Endothelial cell of umbilical vein (primary cell): Measurements from ENCODE around the gene TOB2. TPM values are rescaled to one million over a fixed set of nuclear protein-coding genes. Genes with fewer than 3 reads are reported as not detected.

ENCODE experiments used
- BruUV-seq: library from RNA; stranded (reverse); fragments of 400-500 nt; replicated peaks from 2 replicates; lab custom pipeline; 2021; lab: Mats Ljungman, UMichigan
- CTCF ChIA-PET: fragments of 300-600, 350-600 bp; sonication (Branson Sonifier 250); formaldehyde crosslinking; loops from one replicate; lab custom pipeline; 2021; ENCODE audit warnings: antibody characterized with exemption, inconsistent platforms; lab: Charles Lee
- POLR2A ChIA-PET: fragments of 300-600, 350-600 bp; sonication (Branson Sonifier 250); formaldehyde crosslinking; loops from one replicate; lab custom pipeline; 2021; ENCODE audit warnings: antibody characterized with exemption, inconsistent platforms; lab: Charles Lee
- DNase-seq: peaks from one replicate; pipeline ENCODE4 v3.0.0-alpha.2; 2011; ENCODE audit warnings: low read depth, low spot score
- FAIRE-seq: peaks from 2 replicates; lab custom pipeline; 2011; peaks lifted over from hg19 to GRCh38; lab: Jason Lieb, UNC
- H2AFZ ChIP-seq: 2 replicates; pipeline ENCODE4 v1.6.0; 2012; ENCODE audit warnings: low read depth, low read length, control low read depth, inconsistent platforms
- H3K27ac ChIP-seq: 2 replicates; pipeline ENCODE4 v1.5.1; 2011; ENCODE audit warnings: low read depth, mild to moderate bottlenecking, control low read depth, low read length, moderate library complexity; ENCODE audit not compliant: insufficient read depth
- H3K27me3 ChIP-seq, 2 experiments: 2 replicates each; pipeline versions ENCODE4 v1.6.0 to v1.6.1; 2011; ENCODE audit warnings: low read length in 2 of 2, mixed read lengths in 1 of 2; ENCODE audit not compliant: control insufficient read depth in 2 of 2, insufficient read depth in 2 of 2
- H3K36me3 ChIP-seq, 2 experiments: 2 replicates in 1 of 2; 3 replicates in 1 of 2; pipeline ENCODE4 v1.5.1; 2011; ENCODE audit warnings: low read length in 2 of 2, mild to moderate bottlenecking in 1 of 2, moderate library complexity in 1 of 2; ENCODE audit not compliant: control insufficient read depth in 2 of 2, insufficient read depth in 2 of 2; ENCODE audit errors: extremely low read depth in 1 of 2
- H3K4me1 ChIP-seq: 3 replicates; pipeline ENCODE4 v1.5.1; 2011; ENCODE audit warnings: mild to moderate bottlenecking, low read length; ENCODE audit not compliant: control insufficient read depth, insufficient read depth; ENCODE audit errors: extremely low read depth
- H3K4me2 ChIP-seq: 2 replicates; pipeline ENCODE4 v1.6.1; 2011; ENCODE audit warnings: low read length, control low read depth, mixed read lengths; ENCODE audit not compliant: insufficient read depth
- H3K4me3 ChIP-seq, 3 experiments: fragments of 200-600 bp in 1 of 3; sonication (generic), shearing (Covaris generic) in 1 of 3; replicated peaks in 1 of 3; 2 replicates each; pipeline ENCODE4 v1.5.1; 2011 to 2016; ENCODE audit warnings: control low read depth in 3 of 3, low read length in 3 of 3, mild to moderate bottlenecking in 2 of 3, inconsistent platforms in 1 of 3, low read depth in 1 of 3, moderate library complexity in 1 of 3; ENCODE audit not compliant: insufficient read depth in 1 of 3
- H3K79me2 ChIP-seq: 2 replicates; pipeline ENCODE4 v1.6.0; 2012; ENCODE audit warnings: low read length, inconsistent platforms; ENCODE audit not compliant: control insufficient read depth, insufficient read depth
- H3K9ac ChIP-seq: replicated peaks from 2 replicates; pipeline ENCODE3; 2011; ENCODE audit warnings: low read length, control low read depth; ENCODE audit not compliant: insufficient read depth; ENCODE audit errors: extremely low read depth
- H3K9me1 ChIP-seq: replicated peaks from 3 replicates; pipeline ENCODE4 v1.6.0; 2011; ENCODE audit warnings: mild to moderate bottlenecking, low read length; ENCODE audit not compliant: control insufficient read depth, insufficient read depth; ENCODE audit errors: extremely low read depth
- H3K9me3 ChIP-seq: replicated peaks from 2 replicates; pipeline ENCODE4 v1.5.1; 2012; ENCODE audit warnings: low read length, inconsistent platforms; ENCODE audit not compliant: control insufficient read depth, insufficient read depth
- H4K20me1 ChIP-seq: replicated peaks from 2 replicates; pipeline ENCODE3; 2011; ENCODE audit warnings: mild to moderate bottlenecking, low read length; ENCODE audit not compliant: control insufficient read depth, insufficient read depth; ENCODE audit errors: extremely low read depth
- EZH2 ChIP-seq: IDR thresholded peaks from 2 replicates; pipeline ENCODE4 v1.6.1; 2012; ENCODE audit warnings: borderline replicate concordance, low read depth, mild to moderate bottlenecking, moderate library complexity, low read length, inconsistent platforms; ENCODE audit not compliant: severe bottlenecking
- FOS ChIP-seq: IDR thresholded peaks from 2 replicates; pipeline ENCODE4 v1.6.1; 2011; ENCODE audit warnings: mild to moderate bottlenecking, low read length, moderate library complexity, borderline replicate concordance; ENCODE audit not compliant: insufficient read depth
- GATA2 ChIP-seq: IDR thresholded peaks from 2 replicates; pipeline ENCODE4 v1.7.0; 2011; ENCODE audit warnings: low read depth, mild to moderate bottlenecking, moderate library complexity, mixed read lengths, low read length; ENCODE audit not compliant: insufficient read length, insufficient read depth
- JUN ChIP-seq: IDR thresholded peaks from 2 replicates; pipeline ENCODE4 v1.6.1; 2011; ENCODE audit warnings: borderline replicate concordance, low read depth; ENCODE audit not compliant: insufficient read length, insufficient read depth
- MYC ChIP-seq: IDR thresholded peaks from one replicate; pipeline ENCODE4 v1.6.1; 2011; ENCODE audit warnings: mild to moderate bottlenecking, low read depth, low read length
- POLR2A ChIP-seq: IDR thresholded peaks from 2 replicates; pipeline ENCODE4 v1.6.1; 2012; ENCODE audit warnings: low read depth, mild to moderate bottlenecking, control low read depth, low read length
- POLR2AphosphoS5 ChIP-seq: IDR thresholded peaks from 2 replicates; pipeline ENCODE4 v1.6.1; 2012; ENCODE audit warnings: low read depth, mild to moderate bottlenecking, control low read depth, low read length, moderate library complexity; ENCODE audit not compliant: insufficient read depth
- dilution Hi-C: fragments of 300-500 bp; cut with MboI; formaldehyde crosslinking; loops from one replicate; pipeline ENCODE4 v1.15.0; 2019; ENCODE audit warnings: low sequenced_read_pairs; ENCODE audit not compliant: extremely low pct_ligation_motif_present
- intact Hi-C: fragments of 100-400 bp; cut with micrococcal nuclease; formaldehyde crosslinking; loops from one replicate; pipeline ENCODE4 v1.10.0; 2022
- polyA plus RNA-seq, 4 experiments: library from polyadenylated mRNA; depleted of rRNA in 3 of 4; stranded (reverse) in 3 of 4; unstranded in 1 of 4; fragments of >200 nt; gene quantifications; 2 replicates each; pipeline versions ENCODE4 v1.2.1 to v1.2.3, GENCODE V29; 2011 to 2012; ENCODE audit warnings: missing spikeins in 1 of 4
- total RNA-seq: library from RNA; stranded (reverse); gene quantifications from 2 replicates; pipeline ENCODE4 v1.2.3, GENCODE V29; 2021
- TF ChIP-seq, protein P1 (sequence below): IDR thresholded peaks from 2 replicates; pipeline ENCODE4 v1.6.1; 2011; ENCODE audit not compliant: insufficient read depth, insufficient read length
- TF ChIP-seq, protein P2 (sequence below), 2 donors: IDR thresholded peaks; 1 replicate in 1 of 2; 2 replicates in 1 of 2; pipeline ENCODE4 v1.5.1; 2011; ENCODE audit warnings: low read length in 2 of 2, mild to moderate bottlenecking in 2 of 2, moderate library complexity in 2 of 2, control low read depth in 1 of 2, inconsistent platforms in 1 of 2, low read depth in 1 of 2; ENCODE audit not compliant: insufficient read depth in 1 of 2; ENCODE audit errors: extremely low read depth in 1 of 2

The TOB2 gene
- total and polyA plus RNA-seq, 2 donors (not counting 3 experiments of a cell fraction or from before 2014, with no cell fraction given): 21.7 to 44.7 TPM

DNA sequence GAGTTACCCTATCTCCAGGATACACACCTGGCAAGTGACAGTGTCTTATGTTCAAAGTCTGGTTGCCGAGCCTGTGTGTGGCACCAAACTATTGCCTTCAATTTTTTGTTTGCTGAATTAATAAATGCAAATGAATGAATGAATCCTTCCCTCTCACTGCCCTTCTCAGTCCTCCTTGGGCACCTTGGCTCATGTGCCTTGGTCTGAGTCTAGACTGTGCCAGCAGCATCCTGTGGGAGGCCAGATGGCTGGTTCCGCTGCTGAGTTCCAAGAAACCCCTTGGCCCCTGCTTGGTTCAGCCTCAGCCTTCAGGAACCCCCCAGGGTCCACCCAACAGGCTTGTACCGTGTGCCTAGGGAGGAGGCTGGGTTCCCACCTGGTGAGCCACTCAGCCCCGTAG lies 31.0 kb downstream of the TOB2 start:
- dilution Hi-C loops (no loop called here), intact Hi-C loops (no loop called here)
- Histone ChIP-seq H4K20me1 (no peaks in the 10 kb centered on the region), H3K9me3 (no peaks in the 10 kb centered on the region), H3K4me2 (no peak overlapping the region), H3K27me3 (no peaks in the 10 kb centered on the region), H3K79me2 (peaks cover 8% of the 10 kb centered on the region), H3K4me3 (no peak overlapping the region), H3K27ac (no peak overlapping the region), H2AFZ (no peak overlapping the region), H3K9ac (no peak overlapping the region), H3K9me1 (no peaks in the 10 kb centered on the region), H3K4me1 (peaks cover 13% of the 10 kb centered on the region), H3K36me3 (no peaks in the 10 kb centered on the region)
- FAIRE-seq (no peak), DNase-seq (no peak)
- ChIA-PET CTCF (no interaction called here), POLR2A (no interaction called here)
- BruUV-seq: no TSS peak
- TF ChIP-seq MYC (no peak), POLR2AphosphoS5 (no peak), FOS (no peak), EZH2 (no peak), GATA2 (no peak), POLR2A (no peak), JUN (no peak)
- TF ChIP-seq, protein P1, sequence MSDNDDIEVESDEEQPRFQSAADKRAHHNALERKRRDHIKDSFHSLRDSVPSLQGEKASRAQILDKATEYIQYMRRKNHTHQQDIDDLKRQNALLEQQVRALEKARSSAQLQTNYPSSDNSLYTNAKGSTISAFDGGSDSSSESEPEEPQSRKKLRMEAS: no peak
- TF ChIP-seq, protein P2, sequence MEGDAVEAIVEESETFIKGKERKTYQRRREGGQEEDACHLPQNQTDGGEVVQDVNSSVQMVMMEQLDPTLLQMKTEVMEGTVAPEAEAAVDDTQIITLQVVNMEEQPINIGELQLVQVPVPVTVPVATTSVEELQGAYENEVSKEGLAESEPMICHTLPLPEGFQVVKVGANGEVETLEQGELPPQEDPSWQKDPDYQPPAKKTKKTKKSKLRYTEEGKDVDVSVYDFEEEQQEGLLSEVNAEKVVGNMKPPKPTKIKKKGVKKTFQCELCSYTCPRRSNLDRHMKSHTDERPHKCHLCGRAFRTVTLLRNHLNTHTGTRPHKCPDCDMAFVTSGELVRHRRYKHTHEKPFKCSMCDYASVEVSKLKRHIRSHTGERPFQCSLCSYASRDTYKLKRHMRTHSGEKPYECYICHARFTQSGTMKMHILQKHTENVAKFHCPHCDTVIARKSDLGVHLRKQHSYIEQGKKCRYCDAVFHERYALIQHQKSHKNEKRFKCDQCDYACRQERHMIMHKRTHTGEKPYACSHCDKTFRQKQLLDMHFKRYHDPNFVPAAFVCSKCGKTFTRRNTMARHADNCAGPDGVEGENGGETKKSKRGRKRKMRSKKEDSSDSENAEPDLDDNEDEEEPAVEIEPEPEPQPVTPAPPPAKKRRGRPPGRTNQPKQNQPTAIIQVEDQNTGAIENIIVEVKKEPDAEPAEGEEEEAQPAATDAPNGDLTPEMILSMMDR (IDR thresholded peaks at IDR 0.05; ENCODE audit: extremely low read depth in 1 of 2, insufficient read depth in 1 of 2, low read depth in 1 of 2, low read length in 2 of 2): no peak
